Measurements from ENCODE around the gene YPEL4.
"Not testable (repeated sequence)": the region's sequence is repeated elsewhere in the genome, so short reads cannot be mapped to it uniquely, and the experiment has no call there.

The YPEL4 gene

GRCh38 chr11:57658023-57658361 is 8.3 kb upstream of the YPEL4 start:
- no peak for ATAC-seq
- peaks cover 27% of the 10 kb centered on the region for H3K4me1 Mint-ChIP-seq

GRCh38 chr11:57657194-57658022 is 7.7 kb upstream of the YPEL4 start, which contains the start of gene CLP1:
Gene CLP1 (plus strand): TSS chr11:57657762. CDS start chr11:57659477, 1,715 bp downstream.
- H3K27me3 Mint-ChIP-seq = no peaks in the 10 kb centered on the region
- peaks cover 33% of the 10 kb centered on the region for H3K4me1 Mint-ChIP-seq
- peak within 1 kb of the TSS; percentile 98 for H3K4me3 Mint-ChIP-seq
- peak; percentile 99 for DNase-seq
- ATAC-seq = peak; percentile 100
- peaks cover 25% of the 10 kb centered on the region for H3K36me3 Mint-ChIP-seq (ENCODE audit: low read depth)
- H3K27ac Mint-ChIP-seq = peak within 1 kb of the TSS; percentile 96
- H3K9me3 Mint-ChIP-seq = no peaks in the 10 kb centered on the region

More at GRCh38 chr11:57658023-57658361, 8.3 kb upstream of the YPEL4 start:
- Mint-ChIP-seq H3K36me3 (ENCODE audit: low read depth) (peaks cover 29% of the 10 kb centered on the region), H3K27ac (peak overlapping the region; percentile 96), H3K4me3 (peak overlapping the region; percentile 98), H3K9me3 (no peaks in the 10 kb centered on the region), H3K27me3 (no peaks in the 10 kb centered on the region)
- DNase-seq = no peak

- H3K4me1 Mint-ChIP-seq = peaks cover 34% of the 10 kb centered on the region
- H3K9me3 Mint-ChIP-seq = no peaks in the 10 kb centered on the region
- H3K27ac Mint-ChIP-seq = peak overlapping the region; percentile 96
- ATAC-seq = no peak
- H3K27me3 Mint-ChIP-seq = no peaks in the 10 kb centered on the region
- no peak for DNase-seq
- peak overlapping the region; percentile 98 for H3K4me3 Mint-ChIP-seq
- H3K36me3 Mint-ChIP-seq (ENCODE audit: low read depth) = peaks cover 22% of the 10 kb centered on the region
These were observed 7.1 kb upstream of the YPEL4 start for GRCh38 chr11:57656885-57657193.

- peaks cover 2% of the 10 kb centered on the region for H3K36me3 Mint-ChIP-seq (ENCODE audit: low read depth)
- H3K4me1 Mint-ChIP-seq = peaks cover 43% of the 10 kb centered on the region
- H3K4me3 Mint-ChIP-seq = no peak overlapping the region
- H3K9me3 Mint-ChIP-seq = no peaks in the 10 kb centered on the region
- peaks cover 9% of the 10 kb centered on the region for H3K27me3 Mint-ChIP-seq
- DNase-seq (no peak), ATAC-seq (no peak)
- H3K27ac Mint-ChIP-seq = peak overlapping the region; percentile 32
These were observed 3.5 kb upstream of the YPEL4 start for GRCh38 chr11:57653163-57653562.

GRCh38 chr11:57652662-57653061 is 3.0 kb upstream of the YPEL4 start:
- Mint-ChIP-seq H3K4me1 (peaks cover 45% of the 10 kb centered on the region), H3K9me3 (no peaks in the 10 kb centered on the region), H3K27ac (peak overlapping the region; percentile 32), H3K36me3 (ENCODE audit: low read depth) (peaks cover 2% of the 10 kb centered on the region), H3K4me3 (peak overlapping the region; percentile 43), H3K27me3 (peaks cover 14% of the 10 kb centered on the region)
- DNase-seq (no peak), ATAC-seq (no peak)

- Mint-ChIP-seq H3K27ac (peak overlapping the region; percentile 32), H3K4me3 (peak overlapping the region; percentile 43), H3K4me1 (peaks cover 45% of the 10 kb centered on the region), H3K27me3 (peaks cover 19% of the 10 kb centered on the region)
- H3K36me3 Mint-ChIP-seq (ENCODE audit: low read depth); H3K9me3 Mint-ChIP-seq; ATAC-seq; DNase-seq: not testable (repeated sequence)
These were observed 2.5 kb upstream of the YPEL4 start for GRCh38 chr11:57652230-57652629.

GRCh38 chr11:57651408-57651807 is 1.7 kb upstream of the YPEL4 start:
- no peak for ATAC-seq
- H3K36me3 Mint-ChIP-seq (ENCODE audit: low read depth) = no peaks in the 10 kb centered on the region
- no peak overlapping the region for H3K27ac Mint-ChIP-seq
- peaks cover 27% of the 10 kb centered on the region for H3K27me3 Mint-ChIP-seq
- peaks cover 44% of the 10 kb centered on the region for H3K4me1 Mint-ChIP-seq
- H3K4me3 Mint-ChIP-seq = no peak overlapping the region
- no peak for DNase-seq
- H3K9me3 Mint-ChIP-seq = no peaks in the 10 kb centered on the region

GRCh38 chr11:57650739-57651090 is 1.0 kb upstream of the YPEL4 start:
- no peak for ATAC-seq
- H3K4me3 Mint-ChIP-seq = no peak overlapping the region
- H3K27ac Mint-ChIP-seq = no peak overlapping the region
- H3K27me3 Mint-ChIP-seq = peaks cover 33% of the 10 kb centered on the region
- peaks cover 47% of the 10 kb centered on the region for H3K4me1 Mint-ChIP-seq
- no peak for DNase-seq
- no peaks in the 10 kb centered on the region for H3K36me3 Mint-ChIP-seq (ENCODE audit: low read depth)
- H3K9me3 Mint-ChIP-seq = no peaks in the 10 kb centered on the region

GRCh38 chr11:57648801-57649735 is 644 bp downstream of the YPEL4 start:
- H3K27me3 Mint-ChIP-seq = peaks cover 40% of the 10 kb centered on the region
- no peak for ATAC-seq
- no peaks in the 10 kb centered on the region for H3K9me3 Mint-ChIP-seq
- peak; percentile 31 for DNase-seq
- peaks cover 47% of the 10 kb centered on the region for H3K4me1 Mint-ChIP-seq
- no peak overlapping the region for H3K27ac Mint-ChIP-seq
- H3K4me3 Mint-ChIP-seq = peak overlapping the region; percentile 67
- H3K36me3 Mint-ChIP-seq (ENCODE audit: low read depth) = no peaks in the 10 kb centered on the region

GRCh38 chr11:57647960-57648800 is 1.5 kb downstream of the YPEL4 start:
- no peaks in the 10 kb centered on the region for H3K9me3 Mint-ChIP-seq
- H3K27me3 Mint-ChIP-seq = peaks cover 43% of the 10 kb centered on the region
- peaks cover 46% of the 10 kb centered on the region for H3K4me1 Mint-ChIP-seq
- ATAC-seq = no peak
- peak overlapping the region; percentile 67 for H3K4me3 Mint-ChIP-seq
- H3K27ac Mint-ChIP-seq = no peak overlapping the region
- DNase-seq = no peak
- H3K36me3 Mint-ChIP-seq (ENCODE audit: low read depth) = no peaks in the 10 kb centered on the region

- no peak for ATAC-seq
- H3K9me3 Mint-ChIP-seq = no peaks in the 10 kb centered on the region
- H3K27me3 Mint-ChIP-seq = peaks cover 45% of the 10 kb centered on the region
- H3K27ac Mint-ChIP-seq = no peak overlapping the region
- H3K4me1 Mint-ChIP-seq = peaks cover 38% of the 10 kb centered on the region
- no peak overlapping the region for H3K4me3 Mint-ChIP-seq
- no peaks in the 10 kb centered on the region for H3K36me3 Mint-ChIP-seq (ENCODE audit: low read depth)
- no peak for DNase-seq
These were observed 2.3 kb downstream of the YPEL4 start for GRCh38 chr11:57647372-57647771.

- Mint-ChIP-seq H3K27me3 (peaks cover 45% of the 10 kb centered on the region), H3K4me3 (no peak overlapping the region), H3K4me1 (peaks cover 37% of the 10 kb centered on the region), H3K36me3 (ENCODE audit: low read depth) (no peaks in the 10 kb centered on the region), H3K9me3 (no peaks in the 10 kb centered on the region), H3K27ac (no peak overlapping the region)
- ATAC-seq (no peak), DNase-seq (no peak)
These were observed 2.9 kb downstream of the YPEL4 start for GRCh38 chr11:57646799-57647303.

- Mint-ChIP-seq H3K27ac (no peak overlapping the region), H3K27me3 (peaks cover 45% of the 10 kb centered on the region), H3K9me3 (no peaks in the 10 kb centered on the region), H3K4me3 (no peak overlapping the region), H3K36me3 (ENCODE audit: low read depth) (no peaks in the 10 kb centered on the region), H3K4me1 (peaks cover 37% of the 10 kb centered on the region)
- DNase-seq (no peak), ATAC-seq (no peak)
These were observed 3.4 kb downstream of the YPEL4 start for GRCh38 chr11:57646194-57646798.

- H3K9me3 Mint-ChIP-seq = no peaks in the 10 kb centered on the region
- no peak for DNase-seq
- H3K36me3 Mint-ChIP-seq (ENCODE audit: low read depth) = no peaks in the 10 kb centered on the region
- H3K4me1 Mint-ChIP-seq = peaks cover 37% of the 10 kb centered on the region
- H3K27ac Mint-ChIP-seq = no peak overlapping the region
- peaks cover 45% of the 10 kb centered on the region for H3K27me3 Mint-ChIP-seq
- no peak for ATAC-seq
- no peak overlapping the region for H3K4me3 Mint-ChIP-seq
These were observed 4.0 kb downstream of the YPEL4 start for GRCh38 chr11:57645689-57646085.

All from activated naive CD8-positive, alpha-beta T cell treated with anti-CD3 and anti-CD28 coated beads, Interleukin-2, amount 50 U/mL, for 24 hours (primary cell).